GM19452 (cell line): Measurements from ENCODE around the gene SCYL1.

Source experiments
- ATAC-seq: cut with Tn5 transposase; IDR thresholded peaks from one replicate; pipeline ENCODE4 v1.9.1; 2021; ENCODE audit not compliant: unreplicated experiment

Gene SCYL1

DNA sequence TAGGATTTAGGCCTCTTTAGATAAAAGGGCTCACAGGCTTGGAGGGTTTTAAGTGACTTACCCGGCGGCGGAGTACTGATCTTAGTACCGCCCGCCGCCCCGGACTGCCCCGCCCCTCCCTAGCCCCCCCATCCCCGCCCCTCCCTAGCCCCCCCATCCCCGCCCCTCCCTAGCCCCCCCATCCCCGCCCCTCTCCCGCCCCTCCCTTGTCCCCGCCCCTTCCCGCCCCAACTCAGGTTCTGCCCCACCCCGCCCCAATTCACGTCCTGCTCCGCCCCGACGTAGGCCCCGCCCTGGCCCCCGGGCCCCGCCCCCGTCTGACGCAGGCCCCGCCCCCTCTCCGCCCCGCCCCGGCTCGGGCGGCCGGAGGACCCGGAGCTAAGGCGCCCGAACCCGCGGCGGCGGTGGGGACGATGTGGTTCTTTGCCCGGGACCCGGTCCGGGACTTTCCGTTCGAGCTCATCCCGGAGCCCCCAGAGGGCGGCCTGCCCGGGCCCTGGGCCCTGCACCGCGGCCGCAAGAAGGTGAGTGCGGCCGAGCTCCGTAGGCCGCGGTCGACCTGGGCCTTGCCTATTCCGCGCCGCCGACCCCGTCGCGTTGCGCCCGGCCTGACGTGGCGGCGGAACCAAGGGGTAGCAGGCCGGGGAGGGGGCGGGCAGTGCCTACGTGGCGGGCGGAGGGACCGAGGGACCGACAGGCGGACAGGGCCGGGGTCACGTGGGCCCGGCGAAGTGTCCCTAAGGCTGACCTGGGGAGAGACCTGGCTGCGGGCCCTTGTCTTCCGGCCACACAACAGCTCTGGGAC is at the start of gene SCYL1:
Gene SCYL1, plus strand, starts transcription at position 343 of the 805 bp plus-strand sequence. Its CDS starts 71 bp downstream, at position 414.
- peak; percentile 56 for ATAC-seq

GRCh38 chr11:65476632-65477148 is 48.2 kb upstream of the SCYL1 start:
- no peak for ATAC-seq

DNA sequence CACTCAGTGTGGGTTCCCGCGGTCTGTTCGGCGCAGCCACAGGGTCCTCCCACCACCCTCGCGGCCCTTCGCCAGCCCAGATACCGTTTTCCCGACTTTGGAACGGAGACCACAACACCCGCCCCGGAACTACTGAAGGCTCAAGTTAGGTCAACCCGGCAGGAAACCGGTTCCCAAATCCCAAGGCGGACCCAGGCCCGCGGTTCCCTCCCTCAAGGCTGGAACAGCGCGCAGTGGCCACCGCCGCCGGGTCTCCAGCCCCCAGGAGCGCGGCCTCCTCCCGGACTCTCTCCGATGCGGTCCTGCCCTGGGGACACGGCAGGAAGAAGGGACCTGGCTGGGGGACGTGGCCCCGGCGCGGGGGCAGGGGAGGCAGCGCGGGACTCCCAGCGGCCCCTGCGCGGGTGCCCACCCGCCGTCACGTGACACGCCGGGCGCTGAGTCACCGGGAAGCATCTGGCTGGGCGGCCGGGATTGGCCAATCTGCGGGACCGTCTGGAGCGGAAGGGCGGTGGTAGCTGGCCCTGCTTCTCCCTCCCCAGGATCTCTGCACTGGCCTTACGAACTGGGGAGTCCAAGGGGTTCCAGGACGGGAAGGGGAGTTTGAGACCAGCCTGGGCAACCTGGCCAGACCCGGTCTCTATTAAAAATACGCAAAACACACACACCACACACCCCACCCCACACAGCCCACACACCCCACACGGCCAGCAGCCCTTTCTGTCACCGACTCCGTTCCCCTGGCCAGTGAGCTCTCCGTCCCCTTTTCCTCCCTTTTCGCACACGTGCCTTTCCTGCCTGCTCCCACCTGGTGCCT is 47.5 kb upstream of the SCYL1 start:
- peak; percentile 84 for ATAC-seq

DNA sequence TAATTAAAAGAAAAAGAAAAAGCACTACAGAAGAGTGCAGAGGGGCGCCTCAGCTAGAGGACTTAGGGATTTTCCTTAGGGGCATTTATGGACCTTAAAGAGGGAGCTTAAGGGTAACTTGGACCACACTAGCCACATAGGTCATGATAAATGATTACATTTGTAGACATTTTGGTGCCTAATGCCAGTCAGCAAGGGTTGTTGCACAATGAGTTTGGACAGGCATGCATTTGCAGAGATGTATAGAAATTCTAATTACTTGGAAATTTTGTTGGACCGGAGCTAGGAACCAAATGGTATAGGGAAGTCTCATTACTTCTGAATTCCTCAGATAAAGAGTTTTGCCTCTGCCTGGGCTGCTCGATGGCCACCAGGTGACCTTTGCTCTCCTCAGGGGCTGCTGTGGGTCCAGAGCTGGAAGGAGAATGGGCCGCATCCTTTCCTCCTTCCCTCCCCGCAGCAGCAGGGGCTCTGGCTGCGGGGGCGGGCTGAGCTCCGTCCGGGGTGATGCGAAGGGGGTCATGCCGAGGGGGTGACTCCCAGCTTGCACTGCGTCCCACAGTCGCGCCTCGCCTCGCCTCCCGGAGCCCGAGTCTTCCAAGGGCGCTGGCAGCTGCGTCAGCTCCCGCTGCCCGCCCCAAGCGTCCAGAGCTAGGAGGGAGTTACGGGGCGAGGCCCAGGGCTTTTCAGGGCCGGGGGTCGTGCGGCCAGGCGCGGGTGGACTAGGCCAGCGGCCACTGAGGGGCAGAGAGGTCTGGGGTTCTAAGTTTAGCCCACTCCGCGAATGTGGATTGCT is 46.3 kb upstream of the SCYL1 start:
- ATAC-seq: no peak

DNA sequence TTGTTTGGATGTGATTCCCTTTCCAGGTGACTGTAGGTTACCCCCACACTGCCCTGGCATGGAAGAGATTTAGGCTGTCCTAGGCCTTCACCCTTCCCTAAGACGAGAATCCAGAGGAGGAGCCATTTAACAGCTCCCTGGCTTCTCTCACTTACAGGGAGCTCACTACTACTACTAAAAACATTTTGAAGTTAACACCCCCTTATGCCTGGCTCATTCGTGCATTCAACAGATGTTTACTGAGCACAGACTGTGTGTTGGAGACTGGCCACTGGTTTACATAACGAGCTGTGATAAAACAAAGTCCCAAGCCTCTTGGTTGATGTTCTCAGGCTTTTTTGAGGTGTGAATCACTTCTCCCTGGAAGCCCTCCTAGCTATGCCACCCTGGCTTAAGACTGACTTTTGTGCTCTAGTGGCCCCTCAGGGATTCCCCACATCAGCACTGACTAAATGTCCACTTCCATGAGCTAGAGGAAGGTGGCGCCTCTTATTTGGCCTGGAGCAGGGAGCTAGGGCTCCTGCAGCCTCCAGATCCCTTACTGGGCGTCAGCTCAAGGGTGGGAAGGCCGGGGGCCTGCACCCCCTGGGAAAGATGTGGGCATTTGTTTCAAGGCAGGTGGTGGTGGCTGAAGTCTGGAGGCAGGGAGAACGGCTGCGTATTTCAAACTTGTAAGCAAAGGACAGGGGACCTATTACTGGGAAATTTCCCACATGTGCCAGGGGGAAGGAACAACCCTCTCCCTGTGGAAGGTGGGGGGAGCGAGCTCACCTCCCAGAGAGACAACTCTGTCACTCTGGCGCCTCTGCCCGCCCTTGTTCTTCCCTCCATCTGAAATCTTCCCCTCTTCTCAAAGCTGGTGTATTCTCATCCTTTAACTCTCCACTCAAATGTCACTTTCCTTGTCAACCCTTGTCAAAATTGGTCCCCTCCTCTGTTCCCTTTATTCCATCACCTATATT is 45.4 kb upstream of the SCYL1 start:
- no peak for ATAC-seq

DNA sequence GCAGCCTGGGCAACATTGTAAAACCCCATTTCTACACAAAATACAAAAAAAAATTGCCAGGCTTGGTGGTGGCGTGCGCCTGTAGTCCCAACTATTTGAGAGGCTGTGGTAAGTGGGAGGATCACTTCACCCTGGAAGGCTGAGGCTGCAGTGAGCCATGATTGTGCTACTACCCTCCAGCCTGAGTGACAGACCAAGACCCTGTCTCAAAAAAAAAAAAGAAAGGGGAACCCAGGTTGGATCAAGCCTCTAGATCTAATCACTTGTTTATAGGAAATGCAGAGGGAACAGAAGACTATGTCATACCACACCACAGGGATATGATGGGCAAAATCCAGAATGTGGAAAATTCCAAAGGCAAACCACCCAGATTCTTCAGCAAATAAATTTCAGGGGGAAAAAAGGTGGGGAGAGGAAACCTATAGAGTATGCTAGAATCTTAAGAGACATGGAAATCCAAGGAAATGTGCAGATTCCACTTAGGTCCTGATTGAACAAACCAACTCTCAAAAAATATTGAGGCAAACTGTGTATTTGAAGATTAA is 42.5 kb upstream of the SCYL1 start:
- no peak for ATAC-seq

DNA sequence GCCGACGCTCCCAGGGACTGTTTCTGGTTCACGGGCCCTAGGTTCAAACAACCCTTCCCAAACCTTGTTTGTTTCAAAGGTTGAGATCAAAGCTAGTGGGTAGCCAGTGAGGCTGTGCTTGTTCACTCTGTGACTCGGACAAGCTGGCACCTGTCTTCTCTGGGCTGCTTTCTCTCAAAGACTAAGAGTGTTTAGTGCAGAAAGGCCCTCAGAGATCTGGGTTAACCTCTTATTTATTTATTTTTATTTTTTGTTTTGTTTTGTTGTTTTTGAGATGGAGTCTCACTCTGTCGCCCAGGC is 39.0 kb upstream of the SCYL1 start:
- no peak for ATAC-seq

GRCh38 chr11:65486570-65487466 is 38.1 kb upstream of the SCYL1 start:
- ATAC-seq: no peak

- no peak for ATAC-seq
These were observed 37.2 kb upstream of the SCYL1 start for GRCh38 chr11:65487467-65488272.

DNA sequence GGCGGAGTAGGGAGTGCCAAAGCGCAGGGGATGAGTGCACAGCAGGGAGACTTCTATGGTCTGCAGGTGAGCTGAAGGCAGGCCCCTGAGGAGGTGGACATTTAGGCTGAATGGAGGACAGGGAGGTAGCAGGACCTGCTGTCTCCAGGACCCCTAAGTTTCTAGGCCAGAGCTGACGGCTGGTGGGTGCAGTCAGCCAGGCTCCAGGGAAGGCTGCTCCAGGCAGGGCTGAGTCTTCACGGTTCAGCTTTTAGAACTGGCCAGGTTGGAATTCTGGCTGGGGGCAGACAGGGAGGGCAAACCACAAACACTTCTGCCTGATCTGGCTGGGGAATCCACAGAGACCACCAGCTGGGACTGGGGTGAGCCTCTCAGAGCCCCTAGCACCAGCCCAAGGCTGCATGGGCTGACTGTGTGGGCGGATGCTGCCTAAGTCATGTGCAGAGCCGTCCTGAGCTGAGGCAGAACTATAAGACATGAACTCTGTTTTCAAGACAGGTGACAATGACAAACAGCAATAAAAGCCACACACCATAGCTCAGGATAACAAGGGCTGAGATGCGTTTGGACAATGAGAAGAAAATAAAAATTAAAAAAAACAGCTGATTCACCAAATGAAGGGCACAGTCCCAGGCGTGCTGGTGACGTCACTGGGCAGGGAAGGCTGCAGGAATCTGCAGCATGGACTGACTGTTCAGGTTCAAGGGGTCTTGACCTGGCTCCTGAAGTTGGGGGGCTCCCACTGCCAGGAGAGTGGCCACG is 36.4 kb upstream of the SCYL1 start:
- ATAC-seq: no peak

DNA sequence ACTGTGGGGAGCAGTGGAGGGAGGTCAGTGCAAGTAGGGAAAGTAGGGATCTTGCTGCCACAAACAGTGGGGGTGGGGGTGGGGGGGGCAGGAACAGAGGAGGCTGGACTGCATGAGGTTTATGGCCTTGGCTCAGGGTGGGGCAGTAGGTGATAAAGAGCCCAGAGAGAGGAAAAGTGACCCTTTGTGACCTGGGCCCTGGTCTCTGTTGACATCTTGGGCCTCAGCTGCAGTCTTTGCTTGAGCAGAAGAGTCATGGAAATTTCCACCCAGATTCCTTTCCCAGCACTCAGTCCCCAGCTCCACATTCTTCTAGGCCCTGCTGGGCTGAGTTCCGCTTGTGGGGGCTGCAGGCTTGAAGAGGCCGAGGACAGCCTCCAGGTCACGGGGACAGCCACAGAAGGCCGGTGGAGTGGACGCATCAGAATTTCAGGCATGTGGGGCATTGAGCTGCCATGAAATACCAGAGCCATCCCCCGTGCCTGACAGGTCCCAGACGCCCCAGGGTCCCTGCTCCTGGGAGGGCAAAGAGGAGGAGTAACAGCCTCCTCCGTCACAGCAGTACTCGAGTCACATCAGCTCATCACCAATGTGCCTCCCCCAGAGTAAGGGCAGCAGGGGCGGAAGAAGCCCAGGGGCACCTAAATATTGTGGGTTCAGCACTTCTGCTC is 35.7 kb upstream of the SCYL1 start:
- no peak for ATAC-seq

DNA sequence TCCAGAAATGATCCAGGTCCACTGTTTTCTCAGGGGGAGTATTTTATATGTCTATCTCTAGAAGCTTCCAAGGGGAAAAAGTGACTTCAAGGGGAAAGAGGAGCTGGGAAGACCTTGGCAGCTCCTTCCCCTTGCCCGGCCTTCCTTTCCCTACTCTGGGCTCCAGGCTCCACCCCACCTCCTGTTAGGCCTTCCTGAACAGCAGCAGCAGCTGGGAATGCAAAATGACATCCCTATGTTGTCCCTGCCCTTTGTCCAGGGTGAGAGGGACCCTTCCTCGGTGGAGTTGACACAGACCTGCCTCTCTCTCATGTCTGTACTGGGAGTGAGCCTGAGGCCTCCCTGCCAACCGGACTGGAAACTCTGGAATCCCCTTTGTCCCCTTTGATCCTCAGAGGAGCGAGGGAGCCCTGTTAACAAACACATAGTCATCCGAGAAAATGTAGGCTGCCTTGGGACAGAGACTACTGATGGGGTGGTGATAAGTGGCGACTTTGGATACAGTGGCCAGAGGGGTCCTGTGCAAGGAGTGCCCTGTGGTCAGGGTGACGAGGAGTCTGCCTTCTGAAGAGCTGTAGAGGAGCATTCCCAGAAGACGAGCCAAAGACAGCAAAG is 35.1 kb upstream of the SCYL1 start:
- ATAC-seq: no peak

GRCh38 chr11:65491163-65491465 is 33.8 kb upstream of the SCYL1 start:
- ATAC-seq: no peak

DNA sequence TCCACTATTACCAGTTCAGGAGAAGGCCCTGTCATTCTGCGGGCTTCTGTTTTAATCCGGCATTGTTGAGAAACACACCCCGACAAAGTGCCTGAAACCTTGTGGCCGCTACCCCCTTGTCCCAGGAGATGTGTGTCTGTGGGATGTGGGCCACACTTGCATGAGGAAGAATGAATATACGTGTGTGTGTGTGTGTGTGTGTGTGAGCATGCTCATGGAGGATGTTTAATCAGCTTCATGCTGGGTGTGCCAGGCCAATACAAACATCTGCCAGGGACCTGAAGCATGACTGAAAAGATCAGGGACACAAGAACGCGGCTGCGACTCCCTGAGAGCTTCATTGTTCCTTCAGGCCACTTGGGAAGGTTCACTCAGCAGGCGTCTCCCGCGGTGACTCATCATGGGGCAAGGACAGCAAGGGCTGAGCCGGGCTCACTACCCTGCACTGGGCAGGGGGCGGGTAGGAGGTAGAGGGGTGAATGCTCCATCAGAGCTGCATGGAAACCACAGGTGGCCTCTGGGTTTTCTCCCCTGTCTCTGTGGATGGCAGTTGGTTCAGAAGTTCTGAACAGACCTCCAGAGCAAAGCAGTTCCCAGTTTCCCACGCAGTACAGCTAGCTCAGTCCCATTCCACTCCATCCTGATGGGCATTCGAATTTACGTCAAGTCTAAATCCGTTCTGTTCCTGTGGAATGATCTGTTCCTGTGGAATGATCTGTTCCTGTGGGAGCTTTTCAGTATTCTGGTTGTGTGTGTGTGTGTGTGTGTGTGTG is 33.1 kb upstream of the SCYL1 start:
- no peak for ATAC-seq

DNA sequence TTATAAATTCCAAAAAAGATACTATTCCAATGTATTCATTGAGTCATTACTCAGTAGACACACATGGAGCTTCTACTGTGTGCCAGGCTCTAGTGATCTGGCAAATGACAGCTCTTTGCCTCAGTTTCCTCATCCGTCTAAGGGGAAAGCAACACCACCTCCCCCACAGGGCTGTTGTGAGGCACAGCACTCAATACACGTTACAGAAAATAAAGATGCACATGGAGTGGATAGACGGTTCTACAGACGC is 32.6 kb upstream of the SCYL1 start:
- no peak for ATAC-seq
